ENCODE data around the gene P2RY8. TPM values are rescaled to one million over a fixed set of nuclear protein-coding genes. Genes with fewer than 3 reads are reported as not detected.

The P2RY8 gene
- total and polyA plus RNA-seq, 10 of the 15 experiments (the other 5 are each of a cell fraction or from before 2014, with no cell fraction given) = 2.0 to 64.4 (median 36.5) TPM

DNA sequence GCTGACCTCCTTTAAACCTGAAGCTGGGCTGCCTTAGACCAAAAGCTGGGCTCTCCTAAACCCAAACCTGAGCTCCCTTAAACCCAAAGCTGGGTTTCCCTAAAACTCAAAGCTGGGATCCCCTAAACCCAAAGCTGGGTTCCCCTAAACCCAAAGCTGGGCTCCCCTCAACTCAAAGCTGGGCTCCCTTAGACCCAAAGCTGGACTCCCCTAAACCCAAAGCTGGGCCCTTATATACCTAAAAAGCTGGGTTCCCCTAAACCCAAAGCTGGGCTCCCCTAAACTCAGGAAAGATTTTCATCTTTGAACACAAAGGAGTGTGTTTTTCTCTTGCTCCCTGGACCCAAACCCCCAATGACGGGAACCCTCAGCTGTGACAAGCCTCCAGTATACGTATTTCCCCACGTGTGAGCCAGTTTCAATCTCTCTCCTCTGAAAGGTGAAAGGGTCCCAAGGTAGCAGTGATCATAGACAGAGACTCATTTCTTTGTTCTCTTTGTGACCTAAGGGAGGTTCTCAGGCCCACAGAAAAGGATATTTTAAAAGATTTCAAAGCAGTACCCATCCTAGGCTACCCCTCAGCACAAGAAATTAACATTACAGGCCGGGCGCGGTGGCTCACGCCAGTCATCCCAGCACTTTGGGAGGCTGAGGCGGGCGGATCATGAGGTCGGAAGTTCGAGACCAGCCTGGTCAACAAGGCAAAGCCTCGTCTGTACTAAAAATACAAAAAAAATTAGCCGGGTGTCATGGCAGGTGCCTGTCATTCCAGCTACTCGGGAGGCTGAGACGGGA is 52.9 kb downstream of the P2RY8 start (continued):
- TF ChIP-seq, protein P1, sequence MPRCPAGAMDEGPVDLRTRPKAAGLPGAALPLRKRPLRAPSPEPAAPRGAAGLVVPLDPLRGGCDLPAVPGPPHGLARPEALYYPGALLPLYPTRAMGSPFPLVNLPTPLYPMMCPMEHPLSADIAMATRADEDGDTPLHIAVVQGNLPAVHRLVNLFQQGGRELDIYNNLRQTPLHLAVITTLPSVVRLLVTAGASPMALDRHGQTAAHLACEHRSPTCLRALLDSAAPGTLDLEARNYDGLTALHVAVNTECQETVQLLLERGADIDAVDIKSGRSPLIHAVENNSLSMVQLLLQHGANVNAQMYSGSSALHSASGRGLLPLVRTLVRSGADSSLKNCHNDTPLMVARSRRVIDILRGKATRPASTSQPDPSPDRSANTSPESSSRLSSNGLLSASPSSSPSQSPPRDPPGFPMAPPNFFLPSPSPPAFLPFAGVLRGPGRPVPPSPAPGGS (IDR thresholded peaks at IDR 0.05; ENCODE audit: borderline replicate concordance, insufficient read depth, low read depth, low read length, poor library complexity, severe bottlenecking) = no peak
- TF ChIP-seq, protein P2, sequence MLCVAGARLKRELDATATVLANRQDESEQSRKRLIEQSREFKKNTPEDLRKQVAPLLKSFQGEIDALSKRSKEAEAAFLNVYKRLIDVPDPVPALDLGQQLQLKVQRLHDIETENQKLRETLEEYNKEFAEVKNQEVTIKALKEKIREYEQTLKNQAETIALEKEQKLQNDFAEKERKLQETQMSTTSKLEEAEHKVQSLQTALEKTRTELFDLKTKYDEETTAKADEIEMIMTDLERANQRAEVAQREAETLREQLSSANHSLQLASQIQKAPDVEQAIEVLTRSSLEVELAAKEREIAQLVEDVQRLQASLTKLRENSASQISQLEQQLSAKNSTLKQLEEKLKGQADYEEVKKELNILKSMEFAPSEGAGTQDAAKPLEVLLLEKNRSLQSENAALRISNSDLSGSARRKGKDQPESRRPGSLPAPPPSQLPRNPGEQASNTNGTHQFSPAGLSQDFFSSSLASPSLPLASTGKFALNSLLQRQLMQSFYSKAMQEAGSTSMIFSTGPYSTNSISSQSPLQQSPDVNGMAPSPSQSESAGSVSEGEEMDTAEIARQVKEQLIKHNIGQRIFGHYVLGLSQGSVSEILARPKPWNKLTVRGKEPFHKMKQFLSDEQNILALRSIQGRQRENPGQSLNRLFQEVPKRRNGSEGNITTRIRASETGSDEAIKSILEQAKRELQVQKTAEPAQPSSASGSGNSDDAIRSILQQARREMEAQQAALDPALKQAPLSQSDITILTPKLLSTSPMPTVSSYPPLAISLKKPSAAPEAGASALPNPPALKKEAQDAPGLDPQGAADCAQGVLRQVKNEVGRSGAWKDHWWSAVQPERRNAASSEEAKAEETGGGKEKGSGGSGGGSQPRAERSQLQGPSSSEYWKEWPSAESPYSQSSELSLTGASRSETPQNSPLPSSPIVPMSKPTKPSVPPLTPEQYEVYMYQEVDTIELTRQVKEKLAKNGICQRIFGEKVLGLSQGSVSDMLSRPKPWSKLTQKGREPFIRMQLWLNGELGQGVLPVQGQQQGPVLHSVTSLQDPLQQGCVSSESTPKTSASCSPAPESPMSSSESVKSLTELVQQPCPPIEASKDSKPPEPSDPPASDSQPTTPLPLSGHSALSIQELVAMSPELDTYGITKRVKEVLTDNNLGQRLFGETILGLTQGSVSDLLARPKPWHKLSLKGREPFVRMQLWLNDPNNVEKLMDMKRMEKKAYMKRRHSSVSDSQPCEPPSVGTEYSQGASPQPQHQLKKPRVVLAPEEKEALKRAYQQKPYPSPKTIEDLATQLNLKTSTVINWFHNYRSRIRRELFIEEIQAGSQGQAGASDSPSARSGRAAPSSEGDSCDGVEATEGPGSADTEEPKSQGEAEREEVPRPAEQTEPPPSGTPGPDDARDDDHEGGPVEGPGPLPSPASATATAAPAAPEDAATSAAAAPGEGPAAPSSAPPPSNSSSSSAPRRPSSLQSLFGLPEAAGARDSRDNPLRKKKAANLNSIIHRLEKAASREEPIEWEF (IDR thresholded peaks at IDR 0.05; ENCODE audit: insufficient replicate concordance, low read depth, low read length) = peak; percentile 68
- TF ChIP-seq MTA2 (IDR thresholded peaks at IDR 0.05; ENCODE audit: low read depth) (peak; percentile 61; the same call in 1 of the 2 replicates), ESRRA (IDR thresholded peaks at IDR 0.05; ENCODE audit: low read length) (no peak; the same call in 1 of the 2 replicates), NR2F1 (conservative IDR thresholded peaks at IDR 0.05) (peak; percentile 89), TBL1XR1 (IDR thresholded peaks at IDR 0.05; ENCODE audit: low read depth, low read length) (peak; percentile 39; the same call in 1 of the 2 replicates), DPF2 (IDR thresholded peaks at IDR 0.05) (peak; percentile 85), ZNF24 (IDR thresholded peaks at IDR 0.05) (peak; percentile 89), SUPT20H (IDR thresholded peaks at IDR 0.05; ENCODE audit: borderline replicate concordance, control insufficient read depth, low read depth, low read length) (no peak), FOXM1 (IDR thresholded peaks at IDR 0.05; ENCODE audit: low read depth, low read length) (no peak; the same call in 1 of the 2 replicates), YBX1 (IDR thresholded peaks at IDR 0.05) (no peak), ASH2L (IDR thresholded peaks at IDR 0.05; ENCODE audit: borderline replicate concordance, low read depth) (no peak), MYC (IDR thresholded peaks at IDR 0.05; ENCODE audit: insufficient read depth, insufficient read length, insufficient replicate concordance, low read length, severe bottlenecking) (no peak), IRF4 (IDR thresholded peaks at IDR 0.05; ENCODE audit: low read depth, low read length) (no peak), SRF (IDR thresholded peaks at IDR 0.05; ENCODE audit: low read depth in 2 of 2, low read length in 2 of 2) (no peak), RUNX3 (IDR thresholded peaks at IDR 0.05; ENCODE audit: low read length) (peak; percentile 26; the same call in 1 of the 2 replicates), STAT1 (conservative IDR thresholded peaks at IDR 0.05) (no peak)
- TF ChIP-seq, protein P3, sequence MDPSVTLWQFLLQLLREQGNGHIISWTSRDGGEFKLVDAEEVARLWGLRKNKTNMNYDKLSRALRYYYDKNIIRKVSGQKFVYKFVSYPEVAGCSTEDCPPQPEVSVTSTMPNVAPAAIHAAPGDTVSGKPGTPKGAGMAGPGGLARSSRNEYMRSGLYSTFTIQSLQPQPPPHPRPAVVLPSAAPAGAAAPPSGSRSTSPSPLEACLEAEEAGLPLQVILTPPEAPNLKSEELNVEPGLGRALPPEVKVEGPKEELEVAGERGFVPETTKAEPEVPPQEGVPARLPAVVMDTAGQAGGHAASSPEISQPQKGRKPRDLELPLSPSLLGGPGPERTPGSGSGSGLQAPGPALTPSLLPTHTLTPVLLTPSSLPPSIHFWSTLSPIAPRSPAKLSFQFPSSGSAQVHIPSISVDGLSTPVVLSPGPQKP (IDR thresholded peaks at IDR 0.05; ENCODE audit: low read depth, low read length) = no peak
- TF ChIP-seq, protein P4, sequence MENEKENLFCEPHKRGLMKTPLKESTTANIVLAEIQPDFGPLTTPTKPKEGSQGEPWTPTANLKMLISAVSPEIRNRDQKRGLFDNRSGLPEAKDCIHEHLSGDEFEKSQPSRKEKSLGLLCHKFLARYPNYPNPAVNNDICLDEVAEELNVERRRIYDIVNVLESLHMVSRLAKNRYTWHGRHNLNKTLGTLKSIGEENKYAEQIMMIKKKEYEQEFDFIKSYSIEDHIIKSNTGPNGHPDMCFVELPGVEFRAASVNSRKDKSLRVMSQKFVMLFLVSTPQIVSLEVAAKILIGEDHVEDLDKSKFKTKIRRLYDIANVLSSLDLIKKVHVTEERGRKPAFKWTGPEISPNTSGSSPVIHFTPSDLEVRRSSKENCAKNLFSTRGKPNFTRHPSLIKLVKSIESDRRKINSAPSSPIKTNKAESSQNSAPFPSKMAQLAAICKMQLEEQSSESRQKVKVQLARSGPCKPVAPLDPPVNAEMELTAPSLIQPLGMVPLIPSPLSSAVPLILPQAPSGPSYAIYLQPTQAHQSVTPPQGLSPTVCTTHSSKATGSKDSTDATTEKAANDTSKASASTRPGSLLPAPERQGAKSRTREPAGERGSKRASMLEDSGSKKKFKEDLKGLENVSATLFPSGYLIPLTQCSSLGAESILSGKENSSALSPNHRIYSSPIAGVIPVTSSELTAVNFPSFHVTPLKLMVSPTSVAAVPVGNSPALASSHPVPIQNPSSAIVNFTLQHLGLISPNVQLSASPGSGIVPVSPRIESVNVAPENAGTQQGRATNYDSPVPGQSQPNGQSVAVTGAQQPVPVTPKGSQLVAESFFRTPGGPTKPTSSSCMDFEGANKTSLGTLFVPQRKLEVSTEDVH (IDR thresholded peaks at IDR 0.05; ENCODE audit: low read depth, partially characterized antibody) = no peak
